HG03108 (cell line): Measurements from ENCODE around the gene SIK3.
"Not testable (repeated sequence)": the region's sequence is repeated elsewhere in the genome, so short reads cannot be mapped to it uniquely, and the experiment has no call there.

Experiments used
- ATAC-seq: cut with Tn5 transposase; IDR thresholded peaks from one replicate; pipeline ENCODE4 v1.9.1; 2021; ENCODE audit warnings: moderate library complexity; ENCODE audit not compliant: unreplicated experiment

The SIK3 gene

DNA sequence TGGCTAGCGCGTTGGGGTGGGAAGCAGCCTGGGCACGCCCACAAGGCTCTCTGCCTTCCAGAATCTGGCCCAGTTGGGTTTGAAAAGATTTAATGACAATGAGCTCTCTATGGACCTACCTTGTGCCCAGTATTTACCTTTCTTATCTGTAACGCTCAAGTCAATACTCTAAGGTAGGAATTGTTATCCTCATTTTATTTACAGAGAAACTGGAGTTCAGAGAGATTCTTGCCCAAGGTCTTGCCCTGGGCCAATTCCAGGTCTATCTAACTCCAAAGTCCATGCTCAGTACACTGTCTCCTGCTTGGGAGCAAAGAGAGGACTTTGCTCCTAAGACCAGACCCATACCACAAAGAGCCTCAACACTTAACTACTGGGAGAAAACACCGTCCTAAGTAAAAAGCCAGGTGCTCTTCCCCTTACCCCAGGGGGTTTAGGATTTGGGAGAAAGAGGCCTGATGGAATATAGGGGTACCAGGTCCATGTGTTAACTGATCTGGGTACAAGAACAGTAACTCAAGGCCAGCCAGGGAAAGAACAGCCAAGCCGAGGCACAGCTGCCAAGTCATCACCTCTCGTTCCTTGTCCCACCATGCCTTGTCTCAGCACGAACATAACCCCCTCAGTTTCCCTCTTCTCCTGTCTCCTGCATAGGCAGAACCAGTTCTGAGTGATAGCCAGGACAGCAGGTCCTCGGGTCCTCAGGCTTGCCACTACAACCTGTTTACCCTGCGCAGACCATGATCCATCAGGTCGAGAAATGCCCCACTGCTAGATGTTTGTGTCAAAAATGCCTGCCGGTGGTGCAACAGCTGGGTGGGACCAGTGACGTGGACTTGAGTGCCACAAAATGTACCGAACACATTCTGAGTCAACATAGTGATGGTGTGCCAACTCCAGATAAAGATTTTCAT, 289.7 kb downstream of the SIK3 start:
- no peak for ATAC-seq

DNA sequence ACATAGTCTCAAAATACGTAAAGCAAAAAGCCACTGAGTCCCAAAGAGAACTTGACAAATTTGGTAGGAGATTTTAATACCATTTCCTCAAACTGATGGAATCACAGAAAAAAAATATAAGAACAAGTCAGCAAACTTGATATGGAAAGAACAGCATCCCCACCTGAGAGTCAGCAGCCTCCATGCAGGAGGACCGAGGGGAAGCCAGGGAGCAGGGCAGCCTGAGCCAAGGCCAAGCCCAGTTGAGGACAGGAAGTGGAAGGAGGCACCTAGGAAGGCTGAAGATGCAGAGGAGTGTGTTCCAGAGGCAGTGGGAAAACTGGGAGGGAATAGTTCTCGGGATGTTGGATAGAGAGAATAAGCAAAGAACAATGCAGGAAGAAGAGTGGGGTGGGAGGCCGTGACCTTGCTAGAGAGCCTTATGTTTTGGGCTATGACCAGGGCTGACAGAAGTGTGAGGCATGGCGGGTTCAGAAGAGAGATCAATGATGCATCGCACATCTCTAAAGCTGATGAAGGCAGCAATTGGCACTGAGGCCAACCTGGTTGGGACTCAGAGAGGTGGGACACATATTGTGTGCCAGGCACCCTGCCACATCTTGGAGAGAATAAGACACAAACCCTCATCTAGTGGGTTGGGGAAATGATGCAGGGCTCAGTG, 290.5 kb downstream of the SIK3 start:
- no peak for ATAC-seq

DNA sequence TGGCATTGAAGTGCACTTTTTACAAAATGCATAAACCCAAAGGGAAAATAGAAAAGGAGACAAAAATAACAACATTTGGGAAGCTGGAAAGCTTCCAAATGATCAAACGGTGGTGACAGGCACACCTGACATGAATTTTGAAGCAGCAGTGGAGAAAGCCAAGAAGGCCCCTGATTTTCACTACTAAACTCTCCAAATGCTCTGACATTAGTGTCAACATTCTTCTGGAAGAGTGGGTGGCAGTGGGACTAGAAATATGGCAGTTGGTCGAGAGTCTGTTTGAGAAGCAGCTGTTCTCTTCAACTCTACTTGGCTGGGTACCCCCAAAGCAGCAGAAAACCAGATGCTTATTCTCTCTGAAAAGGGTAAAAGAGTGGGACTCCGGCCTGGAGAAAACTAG, 294.2 kb downstream of the SIK3 start:
- ATAC-seq, result no peak

DNA sequence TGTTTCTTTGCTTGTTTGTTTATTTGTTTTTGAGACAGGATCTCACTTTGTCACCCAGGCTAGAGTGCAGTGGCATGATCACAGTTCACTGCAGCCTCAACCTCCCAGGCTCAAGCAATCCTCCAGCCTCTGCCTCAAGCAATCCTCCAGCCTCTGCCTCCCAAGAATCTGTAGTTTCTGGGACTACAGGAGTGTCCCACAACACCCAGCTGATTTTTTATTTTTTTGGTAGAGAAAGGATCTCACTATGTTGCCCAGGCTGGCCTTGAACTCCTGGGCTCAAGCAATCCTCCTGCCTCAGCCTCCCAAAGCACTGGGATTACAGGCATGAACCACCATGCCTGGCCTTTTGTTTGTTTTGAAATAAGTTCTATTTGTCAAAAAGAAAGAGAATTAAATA, 296.6 kb downstream of the SIK3 start:
- ATAC-seq, result not testable (repeated sequence)

DNA sequence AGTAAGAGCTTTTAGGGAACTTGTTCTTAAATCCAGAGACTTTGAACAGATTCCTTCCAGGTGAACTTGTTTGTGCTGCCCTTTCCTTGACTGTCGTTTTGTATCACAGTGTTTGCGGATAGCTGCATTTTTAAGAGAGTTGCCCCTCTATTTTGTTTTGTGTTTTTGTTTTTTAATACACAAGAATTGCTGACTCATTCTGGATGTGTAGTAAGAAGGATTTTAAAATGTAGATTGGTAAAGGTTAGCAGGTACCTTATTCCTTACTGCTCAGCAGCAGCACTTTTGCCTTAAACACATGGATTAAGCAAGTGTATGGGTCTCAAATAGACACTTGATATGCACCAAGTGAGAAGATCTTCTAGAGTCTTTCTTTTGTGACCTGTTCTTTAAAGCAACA, 297.6 kb downstream of the SIK3 start:
- ATAC-seq, result no peak

DNA sequence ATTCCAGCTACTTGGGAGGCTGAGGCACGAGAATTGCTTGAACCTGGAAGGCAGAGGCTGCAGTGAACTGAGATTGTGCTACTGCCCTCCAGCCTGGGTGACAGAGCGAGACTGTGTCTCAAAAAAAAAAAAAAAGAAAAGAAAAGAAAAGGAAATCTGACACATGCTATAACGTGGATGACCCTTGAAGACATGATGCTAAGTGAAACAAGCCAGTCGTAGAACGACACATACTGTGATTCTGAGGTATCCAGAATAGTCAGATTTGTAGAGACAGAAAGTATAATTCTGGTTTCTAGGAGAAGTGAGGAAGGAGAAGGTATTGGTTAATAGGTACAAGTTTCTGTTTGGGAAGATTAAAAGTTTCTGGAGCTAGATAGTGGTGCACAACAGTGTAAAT, 299.9 kb downstream of the SIK3 start:
- ATAC-seq, result no peak

DNA sequence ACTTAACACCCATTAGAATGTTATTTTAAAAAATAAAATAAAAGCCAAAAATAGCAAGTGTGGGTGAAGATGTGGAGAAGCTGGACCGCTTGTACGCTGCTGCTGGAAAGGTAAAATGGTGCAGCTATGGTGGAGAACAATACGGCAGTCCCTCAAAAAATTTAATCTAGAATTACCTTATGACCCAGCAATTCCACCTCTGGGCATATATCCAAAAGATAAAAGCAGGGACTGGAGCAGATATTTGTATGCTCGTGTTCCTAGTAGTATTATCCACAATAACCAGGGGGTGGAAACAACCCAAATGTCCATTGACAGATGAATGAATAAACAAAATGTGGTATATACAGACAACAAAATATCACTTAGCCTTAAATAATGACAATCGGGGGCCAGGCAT, 300.4 kb downstream of the SIK3 start:
- ATAC-seq, result no peak

DNA sequence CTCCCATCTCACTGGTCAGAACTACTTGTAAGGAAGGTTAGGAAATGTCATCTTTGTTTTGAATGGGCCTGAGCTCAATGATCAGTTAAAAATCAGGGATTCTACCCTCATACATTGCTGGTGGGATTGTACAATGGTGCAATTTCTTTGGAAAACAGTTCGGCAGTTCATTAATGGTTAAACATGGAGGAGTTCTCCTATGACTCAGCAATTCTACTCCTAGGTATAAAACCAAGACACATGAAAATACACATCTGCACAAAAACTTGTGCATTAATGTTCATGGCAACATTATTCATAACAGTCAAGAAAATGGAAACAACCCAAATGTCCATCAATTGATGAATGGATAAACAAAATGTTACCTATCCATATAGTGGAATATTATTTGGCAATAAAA, 301.7 kb downstream of the SIK3 start:
- ATAC-seq, result no peak

DNA sequence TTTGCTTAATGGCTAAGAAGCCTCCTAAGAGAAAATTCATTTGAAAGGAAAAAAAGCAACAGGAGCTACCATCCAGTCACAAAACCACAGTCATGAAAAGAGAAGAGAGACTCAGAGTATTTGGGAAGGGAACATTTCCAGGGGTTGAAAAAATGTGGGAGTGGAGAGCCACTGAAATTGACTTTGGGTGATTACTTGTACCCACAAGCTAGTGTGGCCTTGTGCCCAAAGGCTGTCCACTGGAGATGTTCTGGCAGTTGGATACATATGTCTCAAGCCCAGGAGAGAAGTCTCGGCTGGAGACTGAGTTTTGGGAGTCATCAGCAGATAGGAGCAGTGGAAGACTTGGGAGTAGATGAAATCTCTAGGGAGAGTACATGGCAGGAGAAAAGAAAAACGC, 303.4 kb downstream of the SIK3 start:
- no peak for ATAC-seq

DNA sequence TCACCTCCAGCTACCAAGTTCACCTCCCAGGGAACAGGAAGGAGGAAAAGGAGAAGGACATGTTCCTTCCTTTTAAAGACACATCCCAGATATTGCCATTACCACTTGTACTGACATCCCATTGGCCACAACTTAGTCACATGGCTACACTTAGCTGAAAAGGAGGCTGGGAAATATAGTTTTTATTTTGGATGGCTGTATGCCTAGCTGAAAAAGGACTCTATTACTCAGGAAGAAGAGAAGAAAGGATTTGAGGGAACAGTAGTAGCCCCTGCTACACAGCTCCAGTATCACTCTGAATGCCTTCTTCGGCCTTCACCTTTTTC, 304.5 kb downstream of the SIK3 start:
- ATAC-seq, result no peak
